NCI-H187 (cell line): ENCODE results near the gene UBTD1.

Source experiments
- DNase-seq, 2 experiments: peaks; one replicate each; lab custom pipeline; 2025; lab: John Stamatoyannopoulos, UW

UBTD1 gene

GRCh38 chr10:97482381-97482780 lies 16.3 kb upstream of the UBTD1 start:
- DNase-seq, result no peak

DNA sequence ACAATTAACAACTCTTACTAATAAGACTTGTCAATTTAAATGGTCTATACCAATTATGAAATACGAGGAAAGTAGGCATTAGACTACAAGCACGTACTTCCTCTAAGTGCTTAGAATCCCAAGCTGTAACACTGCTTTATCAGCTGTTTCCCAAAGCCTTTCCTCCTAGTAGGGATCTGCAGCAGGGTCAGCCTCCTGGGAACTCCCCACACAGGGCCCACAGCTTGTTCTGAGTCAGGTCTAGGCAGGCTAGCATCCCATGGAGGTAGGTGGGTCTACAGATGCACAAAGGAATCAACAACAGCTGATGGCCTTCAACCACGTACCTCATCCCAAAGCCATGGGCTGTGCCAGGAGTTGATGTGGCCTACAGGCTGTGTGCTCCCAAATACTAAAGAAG lies 15.2 kb upstream of the UBTD1 start:
- no peak for DNase-seq

- no peak for DNase-seq
Measured at GRCh38 chr10:97483921-97484320, 14.8 kb upstream of the UBTD1 start.

DNA sequence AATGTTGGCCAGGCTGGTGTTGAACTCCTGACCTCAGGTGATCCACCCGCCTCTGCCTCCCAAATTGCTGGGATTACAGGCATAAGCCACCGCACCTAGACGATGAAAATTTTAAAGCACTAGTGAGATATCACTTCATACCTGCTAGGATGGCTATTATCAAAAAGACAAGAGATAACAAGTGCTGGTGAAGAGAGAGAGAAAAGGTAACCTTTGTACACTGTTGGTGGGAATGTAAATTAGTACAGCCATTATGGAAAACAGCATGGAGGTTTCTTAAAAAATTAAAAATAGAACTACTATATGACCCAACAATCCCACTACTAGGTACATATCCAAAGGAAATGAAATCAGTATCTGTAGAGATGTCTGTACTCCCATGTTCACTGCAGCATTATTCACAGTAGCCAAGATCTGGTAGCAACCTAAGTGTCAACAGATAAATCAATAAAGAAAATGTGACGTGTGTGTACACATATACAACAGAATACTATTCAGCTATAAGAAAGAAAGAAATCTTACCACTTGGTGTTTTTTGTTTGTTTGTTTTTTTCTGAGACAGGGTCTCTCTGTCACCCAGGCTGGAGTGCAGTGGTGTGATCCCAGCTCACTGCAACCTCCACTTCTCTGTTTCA lies 13.0 kb upstream of the UBTD1 start:
- DNase-seq, result no peak

GRCh38 chr10:97490592-97490991 lies 8.1 kb upstream of the UBTD1 start:
- no peak for DNase-seq

- DNase-seq, result no peak
Measured at GRCh38 chr10:97494151-97494550, 4.6 kb upstream of the UBTD1 start.

DNA sequence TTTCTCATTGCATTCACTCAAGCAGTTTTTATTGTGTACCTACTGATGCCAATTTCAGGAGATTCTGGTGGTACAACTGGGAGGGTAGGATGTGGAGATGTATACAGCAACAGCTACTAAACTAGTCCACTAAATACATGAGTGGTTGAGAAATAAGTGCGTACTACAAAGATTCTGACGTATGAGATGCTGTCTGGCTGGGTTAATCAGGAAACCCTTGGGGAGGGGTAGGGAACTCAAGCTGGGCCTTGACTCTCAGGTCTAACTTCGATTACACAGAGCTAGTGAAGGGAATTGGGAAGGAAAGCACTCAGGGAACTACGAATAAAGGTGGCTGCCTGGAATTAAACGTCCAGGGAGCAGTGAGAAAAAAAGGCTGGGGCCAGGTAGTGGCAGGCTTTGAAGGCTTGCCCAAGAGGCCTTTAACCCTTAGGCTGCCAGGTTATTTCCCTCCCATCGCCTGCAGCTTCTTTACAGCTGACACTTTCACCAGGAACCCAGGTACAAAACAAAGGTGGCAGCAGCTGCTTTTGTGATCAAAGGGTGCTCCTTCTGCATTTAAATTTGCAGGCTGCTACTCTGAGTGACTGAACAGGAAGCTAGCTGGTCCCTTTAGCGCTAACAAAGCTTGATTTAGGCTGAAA lies 3.7 kb upstream of the UBTD1 start:
- no peak for DNase-seq

DNA sequence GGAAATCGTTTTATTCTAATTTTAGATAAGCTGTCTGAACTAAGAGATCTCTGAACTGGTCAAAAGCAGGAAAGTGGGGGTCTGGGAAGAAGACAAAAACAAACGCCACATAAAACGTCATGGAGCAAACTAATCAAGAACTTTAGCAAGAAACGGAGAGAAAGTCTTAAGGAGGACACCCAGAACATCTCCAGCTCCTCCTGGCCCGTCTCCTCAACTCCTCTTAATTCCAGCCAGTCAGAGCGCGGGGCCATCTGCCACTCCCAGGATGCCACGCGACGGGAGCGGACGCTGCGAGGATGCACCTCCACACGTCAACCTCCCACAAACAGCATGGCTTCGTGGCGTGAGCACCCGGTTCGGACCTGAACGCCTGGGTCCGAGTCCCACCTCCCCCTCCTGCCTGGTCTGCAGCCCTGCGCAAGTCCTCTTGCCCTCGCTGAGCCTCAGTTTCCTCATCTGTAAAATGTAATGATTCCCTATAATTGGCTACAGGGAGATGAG lies 1.1 kb upstream of the UBTD1 start:
- peak in 1 of 2 experiments; percentile 10 for DNase-seq

- DNase-seq, result peak; percentile 96 to 97
Measured at GRCh38 chr10:97498076-97498840, 466 bp upstream of the UBTD1 start, which contains the start of gene MMS19. Gene MMS19 (minus strand): TSS chr10:97498422. CDS start chr10:97498384, 38 bp downstream.

DNA sequence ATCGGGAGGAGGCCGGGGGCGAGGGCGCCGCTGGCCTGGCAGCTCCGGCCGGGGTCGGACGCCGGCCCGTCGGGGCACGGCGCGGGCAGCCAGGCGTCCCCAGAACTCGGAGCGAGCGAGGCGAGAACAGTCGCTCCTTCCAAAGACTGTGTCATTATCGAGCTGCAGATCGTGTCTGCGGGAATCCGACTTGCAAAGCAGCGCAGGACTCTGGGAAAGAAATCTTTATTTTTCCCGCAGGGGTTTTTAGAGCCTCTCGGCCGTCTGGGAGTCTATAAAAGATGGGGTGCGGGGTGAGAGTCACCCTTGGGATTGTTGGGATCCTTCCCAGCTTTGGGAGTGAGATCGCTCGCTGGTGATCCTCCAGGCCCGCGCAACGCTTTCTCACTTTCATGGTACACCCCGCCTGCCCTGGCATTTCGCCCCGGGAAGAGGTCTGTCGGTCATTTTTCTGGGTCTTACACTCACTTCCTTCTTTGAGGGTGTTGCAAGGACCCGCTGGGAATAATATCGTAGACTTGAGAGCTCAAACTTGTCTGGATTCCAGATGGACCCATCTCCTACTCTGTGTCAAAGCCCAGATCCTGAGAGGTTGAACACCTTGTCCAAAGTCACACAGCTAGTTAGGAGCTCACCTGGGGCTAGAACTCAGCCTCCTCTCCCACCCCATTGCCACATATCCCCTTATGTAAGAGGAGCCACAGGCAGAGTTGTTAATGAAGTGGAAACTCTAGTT lies 1.0 kb downstream of the UBTD1 start:
- DNase-seq, result no peak

DNA sequence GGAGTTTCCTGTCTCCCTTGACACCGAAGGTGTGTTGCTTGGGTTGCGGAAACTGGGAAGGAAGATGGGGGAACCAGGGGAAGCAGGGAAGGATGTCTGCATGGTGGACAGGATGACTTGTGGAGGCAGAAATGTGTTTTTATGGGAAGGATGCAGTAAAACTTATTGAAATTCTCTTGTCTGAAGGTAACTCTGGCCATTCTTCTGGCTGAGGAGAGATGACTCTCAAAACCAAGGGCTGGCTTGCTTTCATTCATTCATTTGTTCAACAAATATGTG lies 1.5 kb downstream of the UBTD1 start:
- no peak for DNase-seq

GRCh38 chr10:97502916-97503315 lies 4.2 kb downstream of the UBTD1 start:
- DNase-seq, result no peak

DNA sequence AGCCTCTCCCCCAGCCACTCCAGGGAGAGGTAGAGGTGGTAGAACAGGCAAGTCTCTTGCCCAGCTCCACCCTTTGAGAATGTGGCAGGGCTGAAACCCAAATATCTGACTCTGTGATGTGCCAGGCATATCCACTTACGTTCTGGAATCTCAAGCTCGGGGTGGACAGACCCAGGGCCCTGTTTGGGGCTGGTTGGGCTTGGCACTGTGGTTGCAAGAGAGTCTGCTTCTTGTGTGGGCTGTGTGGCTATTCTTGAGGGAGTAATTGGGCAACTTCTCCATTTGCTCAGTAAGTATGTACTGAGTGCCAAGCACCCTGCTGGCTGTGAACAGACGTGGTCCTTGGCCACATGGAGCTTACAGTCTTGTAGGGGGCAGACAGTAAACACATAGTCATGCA lies 4.7 kb downstream of the UBTD1 start:
- DNase-seq, result no peak

DNA sequence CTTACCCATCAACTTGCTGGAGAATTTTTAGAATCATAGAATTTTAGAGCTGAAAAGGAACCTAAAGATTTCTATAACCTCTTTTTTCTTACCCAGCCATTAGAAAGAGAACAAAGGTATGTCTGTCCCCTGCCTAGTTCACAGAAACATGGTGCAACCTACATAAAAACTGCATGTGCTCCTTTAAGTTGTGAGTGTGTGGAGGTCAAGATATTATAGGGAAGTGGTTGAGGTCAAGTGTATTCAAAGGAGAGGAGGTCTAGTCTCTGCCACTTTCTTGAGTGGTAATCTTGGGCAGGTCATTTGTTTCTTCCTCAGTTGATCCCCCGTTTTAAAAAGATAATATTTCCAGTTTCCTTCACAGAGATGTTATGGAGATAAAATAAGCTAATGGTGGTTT lies 6.4 kb downstream of the UBTD1 start:
- no peak for DNase-seq

DNA sequence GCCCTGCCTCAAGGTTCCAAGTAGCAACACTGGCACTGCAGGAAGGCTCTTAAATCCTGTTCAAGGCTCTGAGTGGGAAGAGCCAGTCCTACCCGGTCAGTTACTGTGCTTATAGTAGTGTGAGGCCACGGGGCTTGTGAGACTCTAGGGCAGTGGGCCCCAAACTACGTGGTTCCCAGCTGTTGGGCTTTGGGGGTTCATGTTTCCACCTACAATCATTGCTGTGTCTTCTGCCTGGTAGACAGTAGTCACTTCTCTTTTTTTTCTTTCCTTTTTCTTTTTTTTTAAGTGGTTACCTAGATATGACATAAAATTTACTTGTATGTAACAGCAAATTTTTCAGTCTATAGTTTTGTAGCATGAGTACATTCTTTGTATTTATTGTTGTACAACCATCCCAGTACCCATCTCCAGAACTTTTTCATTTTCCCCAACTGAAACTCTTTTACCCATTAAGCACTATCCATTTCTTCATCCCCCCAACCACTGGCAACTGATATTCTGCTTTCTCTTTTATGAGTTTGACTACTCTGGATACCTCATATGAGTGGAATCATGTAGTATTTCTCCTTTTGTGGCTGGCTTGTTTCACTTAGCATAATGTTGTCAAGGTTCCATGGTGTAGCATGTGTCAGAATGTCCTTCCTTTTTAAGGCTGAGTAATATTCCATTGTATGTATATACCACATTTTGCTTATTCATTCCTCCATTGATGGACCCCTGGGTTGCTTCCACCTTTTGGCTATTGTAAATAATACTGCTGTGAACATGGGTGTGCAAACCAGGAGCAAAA lies 7.7 kb downstream of the UBTD1 start:
- DNase-seq, result no peak

- no peak for DNase-seq
Measured at GRCh38 chr10:97508342-97508741, 9.6 kb downstream of the UBTD1 start.

DNA sequence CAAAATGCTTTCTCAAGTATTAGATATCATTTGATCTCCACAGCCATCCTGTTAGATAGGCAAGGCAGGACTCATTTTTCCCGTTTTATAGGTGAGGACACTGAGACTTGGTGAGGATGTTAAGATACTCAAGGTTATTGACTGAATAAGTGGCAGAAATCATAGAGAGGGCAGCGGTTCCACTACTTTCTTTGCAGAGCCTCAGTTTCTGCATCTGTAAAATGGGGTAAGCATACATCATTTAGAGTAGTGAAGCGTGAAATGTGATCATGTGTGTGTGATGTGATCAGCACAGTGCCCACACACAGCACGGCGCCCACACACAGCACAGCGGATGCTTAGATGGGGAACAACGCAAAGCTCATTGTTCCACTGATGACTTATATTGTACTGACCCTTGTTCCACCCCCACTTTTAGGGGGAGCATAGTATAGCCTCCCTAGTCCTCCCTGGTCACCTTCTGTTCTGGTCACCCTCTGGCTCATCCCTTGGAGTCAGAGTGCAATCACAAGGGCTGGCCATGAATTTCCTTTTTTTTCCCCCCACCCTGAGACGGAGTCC lies 10.5 kb downstream of the UBTD1 start:
- DNase-seq, result no peak

DNA sequence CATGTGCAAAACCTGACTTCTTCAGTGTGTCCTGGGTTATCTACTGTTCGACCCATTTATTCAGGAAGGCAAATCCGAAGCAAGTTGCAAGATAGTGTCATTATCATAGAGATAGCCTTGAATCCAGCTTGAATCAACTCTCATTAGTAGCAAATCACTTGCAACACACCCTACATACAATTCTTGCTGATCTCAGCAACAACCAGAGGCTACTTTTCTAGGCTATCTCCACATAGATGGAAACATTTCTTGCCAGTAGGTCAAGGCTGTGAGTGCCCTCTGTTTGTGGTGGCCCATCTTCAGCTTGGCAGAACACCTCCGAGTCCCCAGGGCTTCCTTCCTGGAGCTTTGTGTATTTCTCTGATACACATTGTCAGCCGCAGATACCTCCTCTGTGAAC lies 12.0 kb downstream of the UBTD1 start:
- no peak for DNase-seq

DNA sequence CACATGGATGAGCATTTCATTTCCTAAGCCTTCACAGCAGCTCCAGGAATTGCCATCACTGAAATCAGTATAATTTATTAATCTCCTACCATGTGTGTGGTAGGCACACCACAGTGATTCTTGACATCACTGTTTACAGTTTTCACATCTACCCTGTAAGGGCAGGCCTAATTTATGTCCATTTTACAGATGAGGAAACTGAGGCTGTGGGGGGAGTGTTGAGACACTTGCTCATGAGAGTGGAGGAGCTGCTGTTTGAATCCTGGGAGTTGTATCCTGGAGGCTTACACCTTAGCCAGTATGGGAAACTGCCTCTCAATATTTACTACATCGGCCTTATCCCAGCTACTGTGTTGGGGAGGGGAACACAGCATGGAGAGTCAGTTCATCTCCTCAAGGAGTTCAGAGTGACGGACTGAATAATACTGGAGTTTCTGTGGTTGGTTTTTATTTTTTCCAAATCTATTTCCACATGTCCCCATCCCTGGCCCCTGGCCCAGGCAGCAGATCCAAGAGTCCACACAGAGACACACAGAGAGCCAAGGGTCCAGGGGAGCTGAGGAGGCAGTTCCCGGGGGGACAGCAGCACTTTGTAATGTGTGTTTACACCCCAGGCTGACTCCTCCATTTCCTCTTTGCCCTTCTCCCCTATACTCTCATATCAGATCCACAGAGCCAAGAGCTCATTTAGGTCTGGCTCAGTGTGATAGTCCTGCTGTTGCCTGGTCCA lies 13.2 kb downstream of the UBTD1 start:
- DNase-seq, result no peak

GRCh38 chr10:97512993-97513392 lies 14.3 kb downstream of the UBTD1 start:
- DNase-seq, result no peak

DNA sequence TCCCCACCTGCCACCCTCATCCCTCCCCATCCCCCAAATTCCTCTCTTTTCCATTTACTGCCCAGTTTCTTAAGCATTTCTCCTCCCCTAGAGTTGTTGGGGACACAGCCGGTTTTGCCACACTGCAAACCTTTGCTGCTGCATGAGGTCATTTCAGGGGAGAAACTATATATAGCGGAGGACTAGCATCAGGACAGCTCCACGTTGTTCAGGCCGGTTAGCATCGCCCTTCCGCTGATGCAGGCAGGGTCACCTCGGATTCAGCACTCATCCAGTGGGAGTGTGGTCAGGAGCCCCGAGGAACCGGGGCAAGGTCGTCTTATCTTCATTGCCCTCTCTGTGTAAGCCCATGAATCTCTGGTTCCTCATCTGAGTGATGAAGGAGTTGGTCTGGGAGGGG lies 15.6 kb downstream of the UBTD1 start:
- DNase-seq, result no peak
